Measurements from ENCODE around the gene ZNF749.
A peak's percentile ranks its signal among the peaks of the same experiment; 100 is the strongest.

DNA sequence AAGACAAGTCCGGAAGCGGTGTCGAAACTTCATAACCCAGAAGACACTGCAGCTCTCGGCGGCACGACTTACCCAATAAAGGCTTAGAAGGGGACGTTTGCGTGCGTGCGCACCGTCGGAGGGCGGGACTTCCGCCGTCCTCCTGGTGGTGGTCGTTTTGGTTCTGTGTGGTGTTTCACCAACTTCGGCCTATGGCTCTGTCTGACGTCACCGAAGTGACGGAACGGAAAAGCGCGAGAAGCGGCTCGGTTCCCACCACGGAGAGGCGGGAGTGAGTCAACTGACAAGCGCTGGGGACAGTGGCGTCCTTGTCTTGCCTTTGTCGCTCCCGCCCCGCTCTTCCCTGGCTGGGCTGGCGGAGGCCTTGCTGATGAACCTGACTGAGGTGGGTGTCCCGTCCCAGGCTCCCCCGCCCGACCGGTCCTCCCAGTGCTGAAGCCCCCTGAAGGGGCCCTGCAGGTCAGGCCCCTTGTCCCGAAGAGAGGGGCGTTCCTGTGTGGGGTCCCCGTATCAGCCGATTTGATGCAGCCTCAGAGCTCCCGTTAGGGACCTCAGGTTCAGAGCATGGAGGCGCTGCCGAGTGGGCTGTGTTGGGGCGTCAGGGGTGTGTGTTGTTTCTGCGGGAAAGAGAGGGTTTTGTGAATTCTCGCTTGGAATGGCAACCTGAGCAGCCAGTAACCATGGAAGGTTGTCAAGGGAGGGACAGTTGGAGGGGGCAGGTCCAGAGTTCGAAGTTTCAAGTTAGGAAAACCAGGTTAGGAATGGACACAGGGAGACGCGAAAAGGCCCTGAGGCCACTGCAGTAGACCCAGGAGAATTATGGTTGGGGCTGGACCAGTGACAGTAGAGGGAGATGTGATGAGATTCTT is 45.2 kb upstream of the ZNF749 start, which contains the start of gene ZNF548:
- TF ChIP-seq, protein P1, sequence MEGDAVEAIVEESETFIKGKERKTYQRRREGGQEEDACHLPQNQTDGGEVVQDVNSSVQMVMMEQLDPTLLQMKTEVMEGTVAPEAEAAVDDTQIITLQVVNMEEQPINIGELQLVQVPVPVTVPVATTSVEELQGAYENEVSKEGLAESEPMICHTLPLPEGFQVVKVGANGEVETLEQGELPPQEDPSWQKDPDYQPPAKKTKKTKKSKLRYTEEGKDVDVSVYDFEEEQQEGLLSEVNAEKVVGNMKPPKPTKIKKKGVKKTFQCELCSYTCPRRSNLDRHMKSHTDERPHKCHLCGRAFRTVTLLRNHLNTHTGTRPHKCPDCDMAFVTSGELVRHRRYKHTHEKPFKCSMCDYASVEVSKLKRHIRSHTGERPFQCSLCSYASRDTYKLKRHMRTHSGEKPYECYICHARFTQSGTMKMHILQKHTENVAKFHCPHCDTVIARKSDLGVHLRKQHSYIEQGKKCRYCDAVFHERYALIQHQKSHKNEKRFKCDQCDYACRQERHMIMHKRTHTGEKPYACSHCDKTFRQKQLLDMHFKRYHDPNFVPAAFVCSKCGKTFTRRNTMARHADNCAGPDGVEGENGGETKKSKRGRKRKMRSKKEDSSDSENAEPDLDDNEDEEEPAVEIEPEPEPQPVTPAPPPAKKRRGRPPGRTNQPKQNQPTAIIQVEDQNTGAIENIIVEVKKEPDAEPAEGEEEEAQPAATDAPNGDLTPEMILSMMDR (IDR thresholded peaks at IDR 0.05) = peak in 4 of 6 experiments; percentile 22 to 48 (median 37)
- TF ChIP-seq POLR2A (IDR thresholded peaks at IDR 0.05) = peak in 1 of 2 donors; percentile 74

Measured in thyroid gland (tissue), 4 donors.